Measurements from ENCODE around the gene C18orf32.

DNA sequence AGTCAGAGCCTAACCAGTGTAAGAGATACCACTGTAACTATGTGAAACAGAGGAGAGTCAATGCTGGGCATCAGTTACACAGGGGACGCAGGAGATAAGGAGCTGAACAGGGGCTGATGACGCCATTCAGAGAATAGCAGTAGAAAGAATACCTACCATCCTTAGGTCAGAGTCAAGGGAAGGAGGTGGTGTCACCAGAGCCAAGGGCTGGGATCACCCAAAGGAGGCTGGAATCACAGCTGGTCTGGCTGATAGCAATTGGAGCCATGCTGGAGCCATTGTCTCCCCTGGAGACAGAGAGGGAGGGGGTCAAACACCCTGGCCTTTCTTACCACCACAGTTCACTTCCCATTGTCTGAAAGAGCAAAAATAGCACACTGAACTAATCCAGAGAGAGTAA is 37.3 kb upstream of the C18orf32 start:
- TF ChIP-seq TAF1 (IDR thresholded peaks at IDR 0.05; ENCODE audit: borderline replicate concordance, insufficient read depth, low read length) (no peak), POLR2AphosphoS5 (IDR thresholded peaks at IDR 0.05; ENCODE audit: low read depth, low read length) (no peak)

Measured in PFSK-1 (cell line).